ENCODE data around the gene NPHP1.

NPHP1 gene

DNA sequence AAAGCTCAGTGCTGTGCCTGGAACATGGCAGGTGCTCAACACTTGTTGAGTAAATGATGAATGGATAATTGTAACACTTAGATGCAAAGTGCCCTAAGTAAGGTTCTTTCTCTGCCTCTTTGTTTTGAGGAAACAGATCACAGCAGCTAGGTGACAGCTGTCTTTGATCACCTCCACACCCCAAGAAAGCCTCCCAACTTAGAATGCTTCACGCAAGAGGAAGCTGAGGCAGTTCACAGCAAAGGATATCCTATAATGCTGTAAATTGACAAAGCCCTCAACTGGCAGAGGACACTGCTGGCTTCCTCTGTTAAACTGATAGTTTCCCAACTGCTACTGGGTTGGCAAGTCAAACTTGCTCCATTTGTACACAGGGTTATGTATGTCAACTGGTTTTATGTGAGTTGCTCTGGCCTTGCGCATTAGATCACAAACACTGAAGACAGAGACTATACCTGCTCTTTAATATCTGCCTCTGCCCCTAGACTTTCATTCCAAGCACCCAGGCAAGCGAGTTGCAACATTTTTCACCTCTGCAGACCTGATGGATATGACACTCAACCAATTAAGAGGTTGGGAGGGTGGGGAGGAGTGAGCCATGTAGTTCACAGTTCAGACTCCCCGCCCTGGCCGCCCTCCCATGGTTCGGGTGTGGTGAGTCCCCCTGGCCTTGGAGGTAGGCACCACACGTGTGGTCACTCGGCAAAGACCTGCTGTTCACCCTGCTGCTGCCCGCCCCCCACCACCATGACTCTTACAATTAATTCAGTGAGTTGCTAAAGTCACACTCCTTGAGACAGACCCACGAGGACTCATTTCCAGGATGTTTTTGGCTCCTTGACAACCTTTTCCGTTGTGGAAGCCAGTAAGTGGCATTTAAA is 84.4 kb downstream of the NPHP1 start:
- H3K4me3 ChIP-seq (IDR thresholded peaks at IDR 0.05; ENCODE audit: insufficient read depth, low read depth, low read length), result no peak overlapping the region
- no peaks in the 10 kb centered on the region for H3K36me3 ChIP-seq (ENCODE audit: insufficient read depth)
- no peaks in the 10 kb centered on the region for H3K79me2 ChIP-seq (ENCODE audit: insufficient read depth, low read depth)
- no peaks in the 10 kb centered on the region for H4K20me1 ChIP-seq (ENCODE audit: insufficient read depth)
- H3K4me1 ChIP-seq (ENCODE audit: low read depth, poor library complexity, severe bottlenecking), result no peaks in the 10 kb centered on the region
- no peak overlapping the region for H2AFZ ChIP-seq (ENCODE audit: low read depth)
- no peak overlapping the region for H3K4me2 ChIP-seq
- no peak overlapping the region for H3K9ac ChIP-seq
- TF ChIP-seq, protein P1, sequence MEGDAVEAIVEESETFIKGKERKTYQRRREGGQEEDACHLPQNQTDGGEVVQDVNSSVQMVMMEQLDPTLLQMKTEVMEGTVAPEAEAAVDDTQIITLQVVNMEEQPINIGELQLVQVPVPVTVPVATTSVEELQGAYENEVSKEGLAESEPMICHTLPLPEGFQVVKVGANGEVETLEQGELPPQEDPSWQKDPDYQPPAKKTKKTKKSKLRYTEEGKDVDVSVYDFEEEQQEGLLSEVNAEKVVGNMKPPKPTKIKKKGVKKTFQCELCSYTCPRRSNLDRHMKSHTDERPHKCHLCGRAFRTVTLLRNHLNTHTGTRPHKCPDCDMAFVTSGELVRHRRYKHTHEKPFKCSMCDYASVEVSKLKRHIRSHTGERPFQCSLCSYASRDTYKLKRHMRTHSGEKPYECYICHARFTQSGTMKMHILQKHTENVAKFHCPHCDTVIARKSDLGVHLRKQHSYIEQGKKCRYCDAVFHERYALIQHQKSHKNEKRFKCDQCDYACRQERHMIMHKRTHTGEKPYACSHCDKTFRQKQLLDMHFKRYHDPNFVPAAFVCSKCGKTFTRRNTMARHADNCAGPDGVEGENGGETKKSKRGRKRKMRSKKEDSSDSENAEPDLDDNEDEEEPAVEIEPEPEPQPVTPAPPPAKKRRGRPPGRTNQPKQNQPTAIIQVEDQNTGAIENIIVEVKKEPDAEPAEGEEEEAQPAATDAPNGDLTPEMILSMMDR (conservative IDR thresholded peaks at IDR 0.05; ENCODE audit: low read depth, low read length), result no peak
- H3K27me3 ChIP-seq (ENCODE audit: insufficient read depth, low read depth), result no peaks in the 10 kb centered on the region
- no peak overlapping the region for H3K27ac ChIP-seq

- Histone ChIP-seq H2AFZ (ENCODE audit: low read depth) (no peak overlapping the region), H3K9ac (no peak overlapping the region)
Measured at GRCh38 chr2:110116033-110116710, 88.6 kb downstream of the NPHP1 start.

GRCh38 chr2:110115291-110116032 is 89.4 kb downstream of the NPHP1 start, which contains the start of gene MALL:
TSS of gene MALL (minus strand) at chr2:110115822. CDS start at chr2:110115792, 30 bp downstream.
- H3K27me3 ChIP-seq (ENCODE audit: insufficient read depth, low read depth), result no peaks in the 10 kb centered on the region

More at GRCh38 chr2:110116033-110116710, 88.6 kb downstream of the NPHP1 start:
- no peaks in the 10 kb centered on the region for H3K4me1 ChIP-seq (ENCODE audit: low read depth, poor library complexity, severe bottlenecking)
- TF ChIP-seq, protein P1 (conservative IDR thresholded peaks at IDR 0.05; ENCODE audit: low read depth, low read length), result no peak
- no peak overlapping the region for H3K4me2 ChIP-seq
- no peaks in the 10 kb centered on the region for H3K79me2 ChIP-seq (ENCODE audit: insufficient read depth, low read depth)
- H3K27ac ChIP-seq, result no peak overlapping the region
- H3K27me3 ChIP-seq (ENCODE audit: insufficient read depth, low read depth), result no peaks in the 10 kb centered on the region
- no peak overlapping the region for H3K4me3 ChIP-seq (IDR thresholded peaks at IDR 0.05; ENCODE audit: insufficient read depth, low read depth, low read length)
- H3K36me3 ChIP-seq (ENCODE audit: insufficient read depth), result no peaks in the 10 kb centered on the region
- no peaks in the 10 kb centered on the region for H4K20me1 ChIP-seq (ENCODE audit: insufficient read depth)

DNA sequence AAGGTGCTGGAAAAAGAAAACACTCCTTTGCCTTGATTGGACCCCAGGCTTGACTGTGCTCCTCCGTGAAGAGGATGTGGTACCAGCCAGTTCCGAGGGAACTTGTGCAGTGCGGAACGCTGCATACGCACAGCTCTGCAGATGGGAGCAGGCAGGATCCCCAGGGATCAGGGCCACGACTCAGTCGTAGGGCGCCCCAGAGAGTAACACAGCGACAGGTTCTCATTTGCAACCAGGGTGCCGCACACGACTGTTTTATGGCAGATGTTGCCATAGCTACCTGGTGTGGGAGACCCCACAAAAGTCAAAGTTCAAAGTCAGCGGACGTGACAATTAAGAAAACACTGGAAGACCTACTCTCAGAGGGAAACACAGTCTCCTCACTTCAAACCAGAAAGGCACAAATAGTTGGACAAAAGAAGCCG is 90.0 kb downstream of the NPHP1 start:
- Histone ChIP-seq H3K36me3 (ENCODE audit: insufficient read depth) (no peaks in the 10 kb centered on the region), H3K79me2 (ENCODE audit: insufficient read depth, low read depth) (no peaks in the 10 kb centered on the region), H2AFZ (ENCODE audit: low read depth) (no peak overlapping the region), H3K4me2 (no peak overlapping the region), H3K27ac (no peak overlapping the region), H3K4me3 (IDR thresholded peaks at IDR 0.05; ENCODE audit: insufficient read depth, low read depth, low read length) (no peak overlapping the region), H3K4me1 (ENCODE audit: low read depth, poor library complexity, severe bottlenecking) (no peaks in the 10 kb centered on the region), H4K20me1 (ENCODE audit: insufficient read depth) (no peaks in the 10 kb centered on the region), H3K9ac (no peak overlapping the region), H3K27me3 (ENCODE audit: insufficient read depth, low read depth) (no peaks in the 10 kb centered on the region)
- TF ChIP-seq, protein P1 (conservative IDR thresholded peaks at IDR 0.05; ENCODE audit: low read depth, low read length), result no peak

More at GRCh38 chr2:110115291-110116032, 89.4 kb downstream of the NPHP1 start, which contains the start of gene MALL:
- no peaks in the 10 kb centered on the region for H3K36me3 ChIP-seq (ENCODE audit: insufficient read depth)
- no peak within 1 kb of the TSS for H3K4me2 ChIP-seq
- H4K20me1 ChIP-seq (ENCODE audit: insufficient read depth), result no peaks in the 10 kb centered on the region
- no peak within 1 kb of the TSS for H3K27ac ChIP-seq
- H2AFZ ChIP-seq (ENCODE audit: low read depth), result no peak within 1 kb of the TSS
- H3K79me2 ChIP-seq (ENCODE audit: insufficient read depth, low read depth), result no peaks in the 10 kb centered on the region
- H3K4me3 ChIP-seq (IDR thresholded peaks at IDR 0.05; ENCODE audit: insufficient read depth, low read depth, low read length), result no peak within 1 kb of the TSS
- H3K4me1 ChIP-seq (ENCODE audit: low read depth, poor library complexity, severe bottlenecking), result no peaks in the 10 kb centered on the region
- no peak within 1 kb of the TSS for H3K9ac ChIP-seq
- TF ChIP-seq, protein P1 (conservative IDR thresholded peaks at IDR 0.05; ENCODE audit: low read depth, low read length), result no peak

Measured in KMS-11 (cell line).